D721Med (cell line): ENCODE results near the gene BHLHE23.

ENCODE experiments used
- DNase-seq: peaks from one replicate; pipeline ENCODE4 v3.0.0; 2011; ENCODE audit warnings: low spot score; ENCODE audit not compliant: insufficient read length
- FAIRE-seq: peaks from 2 replicates; lab custom pipeline; 2011; peaks lifted over from hg19 to GRCh38; lab: Jason Lieb, UNC
- CTCF ChIP-seq: IDR thresholded peaks from 2 replicates; pipeline ENCODE4 v1.5.1; 2012; ENCODE audit warnings: mild to moderate bottlenecking, control low read depth; ENCODE audit not compliant: insufficient read depth; ENCODE audit errors: missing control alignments

Gene BHLHE23

GRCh38 chr20:62979876-62980373 is 26.8 kb downstream of the BHLHE23 start:
- FAIRE-seq (no peak), DNase-seq (no peak)
- no peak for TF ChIP-seq CTCF

- no peak for TF ChIP-seq CTCF
- no peak for DNase-seq
- no peak for FAIRE-seq
Measured at GRCh38 chr20:62979310-62979709, 27.5 kb downstream of the BHLHE23 start.

DNA sequence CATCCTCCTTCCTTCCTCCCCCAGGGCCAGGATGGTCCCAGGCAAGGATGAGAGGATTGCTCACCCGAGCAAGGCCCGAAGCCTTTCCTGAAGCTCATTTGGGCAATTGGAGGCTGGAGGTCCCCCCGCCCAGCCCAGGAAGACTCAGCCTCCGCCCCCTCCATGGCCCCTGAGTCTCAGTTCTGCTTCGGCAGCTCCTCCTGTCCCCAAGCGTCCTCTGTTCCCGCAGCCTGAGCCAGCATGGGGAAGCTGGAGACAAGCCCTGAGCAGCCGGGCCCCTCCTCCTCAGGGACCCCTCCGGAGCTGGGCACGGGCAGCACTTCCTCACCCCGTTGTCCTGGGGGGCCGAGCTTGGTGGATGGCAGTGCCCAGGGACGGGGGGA is 28.2 kb downstream of the BHLHE23 start:
- no peak for FAIRE-seq
- no peak for DNase-seq
- TF ChIP-seq CTCF: no peak

DNA sequence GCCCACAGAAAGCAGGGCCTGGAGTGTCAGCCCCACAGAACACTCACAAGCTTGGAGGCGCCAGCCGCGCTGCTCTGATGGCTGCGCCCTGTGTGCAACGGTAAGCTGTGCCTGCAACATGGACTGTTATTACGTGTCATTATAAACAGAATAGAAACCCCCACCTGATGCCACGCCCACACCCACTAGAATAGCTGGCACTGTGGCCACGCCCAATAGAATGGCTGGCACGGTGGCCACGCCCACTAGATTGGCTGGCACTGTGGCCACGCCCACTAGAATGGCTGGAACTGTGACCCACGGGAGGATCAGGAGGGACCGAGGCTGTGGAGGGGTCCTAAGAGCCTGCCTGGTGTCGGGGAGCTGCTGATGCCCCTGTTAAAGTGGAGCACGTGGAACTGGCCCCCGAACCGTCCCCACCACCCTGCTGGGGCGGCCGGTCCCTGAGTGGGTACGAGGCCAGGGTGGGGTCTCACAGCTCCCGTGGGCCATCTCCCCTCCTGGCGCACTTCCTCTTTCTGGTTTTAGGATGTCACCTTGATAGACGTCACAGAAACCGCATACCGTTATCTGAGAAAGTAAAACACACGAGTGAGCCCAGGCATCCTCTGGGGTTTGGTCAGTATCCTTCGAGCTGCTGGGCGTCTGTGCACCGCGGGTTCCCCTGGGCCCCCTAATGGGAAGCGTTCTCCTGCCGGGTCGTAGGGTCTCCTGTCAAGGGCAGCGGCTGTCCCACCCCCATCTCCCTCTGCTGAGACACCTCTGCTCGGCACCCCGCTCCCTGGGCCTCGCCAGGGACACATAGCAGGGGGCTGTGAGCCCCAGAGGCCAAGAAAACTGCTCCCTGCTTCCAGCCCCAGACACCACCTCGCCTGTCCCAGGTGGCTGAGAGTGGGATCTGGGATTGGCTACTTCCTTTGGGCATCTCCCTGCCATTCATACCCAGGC is 28.9 kb downstream of the BHLHE23 start:
- DNase-seq (no peak), FAIRE-seq (no peak)
- TF ChIP-seq CTCF: no peak

- FAIRE-seq (no peak), DNase-seq (no peak)
- no peak for TF ChIP-seq CTCF
Measured at GRCh38 chr20:62976886-62977285, 29.9 kb downstream of the BHLHE23 start.

GRCh38 chr20:62975812-62976508 is 30.8 kb downstream of the BHLHE23 start:
- no peak for TF ChIP-seq CTCF
- DNase-seq (no peak), FAIRE-seq (no peak)
